ENCODE results near the gene C19orf81. TPM values are rescaled to one million over a fixed set of nuclear protein-coding genes. Genes with fewer than 3 reads are reported as not detected.

C19orf81 gene
- not detected for polyA plus RNA-seq (2013, experiment 1 of 2)
- not detected for polyA plus RNA-seq (2013, experiment 2 of 2)

DNA sequence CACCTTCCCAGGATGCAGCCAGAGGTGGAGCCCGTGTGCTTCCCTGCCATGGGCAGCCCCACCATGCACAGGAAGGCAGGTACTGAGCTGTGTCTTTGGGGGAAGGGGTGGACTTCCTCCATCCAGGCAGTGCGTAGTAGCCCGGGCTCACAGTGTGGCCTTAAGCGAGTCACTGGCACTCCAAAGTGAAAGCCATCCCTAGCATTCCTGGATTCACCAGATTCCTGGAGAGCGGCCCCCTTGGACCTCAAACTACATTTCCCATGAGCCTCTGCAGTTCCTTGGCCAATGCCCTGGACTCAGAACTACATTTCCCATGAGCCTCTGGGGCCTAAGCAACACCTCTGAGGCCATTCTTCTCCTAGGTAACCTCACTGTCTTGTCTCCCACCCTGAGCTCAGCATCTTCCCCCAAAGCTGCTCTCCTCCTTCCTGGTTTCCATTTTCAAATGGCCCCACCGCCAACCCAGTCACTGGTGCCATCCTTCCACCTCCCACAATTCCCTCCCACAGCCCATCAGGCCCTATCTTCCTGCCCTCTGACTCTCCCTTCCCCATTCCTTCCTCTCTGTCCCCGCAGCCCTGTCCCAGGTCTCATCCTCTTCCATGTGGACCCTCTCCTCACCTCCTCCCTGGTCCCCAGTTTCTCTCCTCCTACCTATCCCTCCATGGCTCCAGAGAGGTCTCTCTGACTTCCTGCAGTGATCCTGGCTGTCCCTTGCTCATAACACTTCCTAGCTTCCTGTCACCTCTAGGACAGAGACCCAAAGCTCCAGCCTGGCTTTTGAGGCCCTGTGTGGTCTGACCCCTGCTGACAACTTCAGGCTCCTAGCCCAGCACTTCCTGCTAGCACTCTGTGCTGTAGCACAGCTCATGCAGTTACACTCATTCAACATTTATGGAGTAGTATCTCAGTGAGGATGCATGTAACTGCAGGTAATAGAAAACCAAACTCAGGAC lies at the start of gene C19orf81:
TSS of gene C19orf81 (plus strand) at position 13 of the 959 bp plus-strand sequence. CDS start at position 13, 0 bp downstream.
- Histone ChIP-seq H2BK5ac (ENCODE audit: low read depth, low read length, poor library complexity, severe bottlenecking) (no peak within 1 kb of the TSS), H2BK120ac (ENCODE audit: low read depth, low read length) (no peak within 1 kb of the TSS), H3K23ac (ENCODE audit: low read length in 2 of 2) (no peak within 1 kb of the TSS), H3K79me1 (replicated peaks; ENCODE audit: low read length, poor library complexity, severe bottlenecking) (no peaks in the 10 kb centered on the region), H3K9ac (ENCODE audit: low read length) (no peak within 1 kb of the TSS), H4K91ac (ENCODE audit: low read length) (no peak within 1 kb of the TSS), H2AK5ac (ENCODE audit: low read length, severe bottlenecking) (no peak within 1 kb of the TSS), H3K4me3 (ENCODE audit: insufficient read depth in 1 of 2, low read depth in 1 of 2, low read length in 2 of 2) (no peak within 1 kb of the TSS), H4K8ac (ENCODE audit: low read length) (no peak within 1 kb of the TSS), H3K4me1 (ENCODE audit: control insufficient read depth, insufficient read depth, low read depth, low read length) (no peaks in the 10 kb centered on the region), H3K14ac (ENCODE audit: low read length in 2 of 2) (no peak within 1 kb of the TSS), H2BK12ac (ENCODE audit: low read length in 2 of 2) (no peak within 1 kb of the TSS), H3K27me3 (ENCODE audit: control insufficient read depth in 1 of 2, insufficient read depth in 1 of 2, low read length in 2 of 2) (peaks cover 0 to 36% of the 10 kb centered on the region in 2 experiments), H2AFZ (ENCODE audit: low read depth, low read length) (no peak within 1 kb of the TSS), H3K36me3 (ENCODE audit: control insufficient read depth in 1 of 2, insufficient read depth in 2 of 2, low read depth in 1 of 2, low read length in 2 of 2) (no peaks in the 10 kb centered on the region), H3K4me2 (ENCODE audit: low read length, poor library complexity, severe bottlenecking) (no peak within 1 kb of the TSS), H3K18ac (ENCODE audit: low read depth in 1 of 2, low read length in 2 of 2) (no peak within 1 kb of the TSS), H2BK15ac (ENCODE audit: low read depth, poor library complexity, severe bottlenecking) (no peak within 1 kb of the TSS), H3K27ac (ENCODE audit: low read length, poor library complexity, severe bottlenecking) (no peak within 1 kb of the TSS), H3K9me3 (ENCODE audit: control insufficient read depth, low read length) (peaks cover 2% of the 10 kb centered on the region), H3K4ac (ENCODE audit: low read depth in 1 of 2, low read length in 2 of 2) (no peak within 1 kb of the TSS)
- no peak for DNase-seq
- WGBS = 54% methylated on average over 7 of the region's 7 CpGs

DNA sequence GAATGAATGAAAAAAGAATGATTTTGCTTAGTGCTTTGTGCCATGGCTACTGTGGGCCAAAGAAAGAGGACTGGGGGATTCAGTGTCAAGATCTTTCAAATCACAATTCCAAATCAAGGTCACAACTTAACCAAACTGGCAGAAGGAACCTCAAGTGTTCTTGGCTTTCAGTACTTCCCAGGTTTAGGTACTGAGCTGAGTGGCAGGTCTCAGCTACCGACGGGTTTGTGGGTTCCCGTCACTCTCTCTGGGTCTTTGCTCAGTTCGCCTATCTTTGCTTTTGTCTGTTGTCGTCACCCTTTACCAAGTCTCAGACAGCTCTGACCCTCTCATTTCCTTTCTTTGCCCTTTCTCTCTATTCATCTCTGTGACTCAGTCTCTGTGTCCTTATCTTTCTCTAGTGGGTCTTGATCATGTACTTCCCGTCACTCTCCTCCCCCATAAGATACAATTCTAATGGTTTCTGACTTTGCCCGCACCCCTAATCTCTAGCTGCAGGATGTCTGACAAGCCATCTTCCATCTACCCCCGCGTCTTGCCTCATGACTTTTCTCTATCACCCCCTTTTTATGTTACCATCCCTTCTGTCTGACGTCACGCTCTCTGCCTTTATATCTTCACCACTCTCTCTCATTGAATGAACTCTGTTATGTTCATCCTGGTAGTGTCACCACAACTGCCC lies 47.7 kb upstream of the C19orf81 start:
- Histone ChIP-seq H3K27me3 (ENCODE audit: control insufficient read depth in 1 of 2, insufficient read depth in 1 of 2, low read length in 2 of 2) (peaks cover 0 to 34% of the 10 kb centered on the region in 2 experiments), H3K4ac (ENCODE audit: low read depth in 1 of 2, low read length in 2 of 2) (no peak overlapping the region)
- 72% methylated on average over 11 of the region's 11 CpGs for WGBS

DNA sequence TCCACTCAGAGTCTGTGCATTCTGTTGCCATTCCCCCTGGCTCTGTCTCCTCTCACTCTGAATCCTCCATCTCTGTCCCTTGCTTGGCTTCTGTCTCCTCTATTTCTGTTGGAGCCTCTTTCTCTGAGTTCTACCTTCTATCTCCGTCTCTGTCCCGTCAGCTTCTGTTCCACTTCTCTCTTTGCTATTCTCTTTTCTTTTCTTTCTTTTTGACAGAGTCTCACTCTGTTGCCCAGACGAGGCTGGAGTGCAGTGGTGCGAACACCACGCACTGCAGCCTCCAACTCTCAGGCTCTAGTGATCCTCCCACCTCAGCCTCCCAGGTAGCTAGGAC lies 47.2 kb upstream of the C19orf81 start:
- no peak overlapping the region for H2AFZ ChIP-seq (ENCODE audit: low read depth, low read length)
- no peak overlapping the region for H3K4ac ChIP-seq (ENCODE audit: low read depth in 1 of 2, low read length in 2 of 2)
- no peaks in the 10 kb centered on the region for H3K79me1 ChIP-seq (replicated peaks; ENCODE audit: low read length, poor library complexity, severe bottlenecking)
- H4K8ac ChIP-seq (ENCODE audit: low read length) = no peak overlapping the region
- H4K91ac ChIP-seq (ENCODE audit: low read length) = no peak overlapping the region
- H3K23ac ChIP-seq (ENCODE audit: low read length in 2 of 2) = no peak overlapping the region
- no peak overlapping the region for H3K4me2 ChIP-seq (ENCODE audit: low read length, poor library complexity, severe bottlenecking)
- H3K18ac ChIP-seq (ENCODE audit: low read depth in 1 of 2, low read length in 2 of 2) = no peak overlapping the region
- no peak overlapping the region for H2BK12ac ChIP-seq (ENCODE audit: low read length in 2 of 2)
- H2AK5ac ChIP-seq (ENCODE audit: low read length, severe bottlenecking) = no peak overlapping the region
- no peak overlapping the region for H3K27ac ChIP-seq (ENCODE audit: low read length, poor library complexity, severe bottlenecking)
- no peak overlapping the region for H3K14ac ChIP-seq (ENCODE audit: low read length in 2 of 2)
- no peaks in the 10 kb centered on the region for H3K4me1 ChIP-seq (ENCODE audit: control insufficient read depth, insufficient read depth, low read depth, low read length)
- H3K9me3 ChIP-seq (ENCODE audit: control insufficient read depth, low read length) = no peaks in the 10 kb centered on the region
- 70% methylated on average over 5 of the region's 5 CpGs for WGBS
- H2BK15ac ChIP-seq (ENCODE audit: low read depth, poor library complexity, severe bottlenecking) = no peak overlapping the region
- DNase-seq = no peak
- no peak overlapping the region for H2BK120ac ChIP-seq (ENCODE audit: low read depth, low read length)
- H3K27me3 ChIP-seq (ENCODE audit: control insufficient read depth in 1 of 2, insufficient read depth in 1 of 2, low read length in 2 of 2) = peaks cover 0 to 38% of the 10 kb centered on the region in 2 experiments
- no peak overlapping the region for H3K9ac ChIP-seq (ENCODE audit: low read length)
- H3K36me3 ChIP-seq (ENCODE audit: control insufficient read depth in 1 of 2, insufficient read depth in 2 of 2, low read depth in 1 of 2, low read length in 2 of 2) = no peaks in the 10 kb centered on the region
- H2BK5ac ChIP-seq (ENCODE audit: low read depth, low read length, poor library complexity, severe bottlenecking) = no peak overlapping the region
- H3K4me3 ChIP-seq (ENCODE audit: insufficient read depth in 1 of 2, low read depth in 1 of 2, low read length in 2 of 2) = no peak overlapping the region

More for the DNA sequence above, 47.7 kb upstream of the C19orf81 start:
- no peaks in the 10 kb centered on the region for H3K36me3 ChIP-seq (ENCODE audit: control insufficient read depth in 1 of 2, insufficient read depth in 2 of 2, low read depth in 1 of 2, low read length in 2 of 2)
- no peaks in the 10 kb centered on the region for H3K4me1 ChIP-seq (ENCODE audit: control insufficient read depth, insufficient read depth, low read depth, low read length)
- no peak overlapping the region for H2BK15ac ChIP-seq (ENCODE audit: low read depth, poor library complexity, severe bottlenecking)
- no peak overlapping the region for H4K91ac ChIP-seq (ENCODE audit: low read length)
- no peak overlapping the region for H3K23ac ChIP-seq (ENCODE audit: low read length in 2 of 2)
- no peak overlapping the region for H4K8ac ChIP-seq (ENCODE audit: low read length)
- no peak overlapping the region for H3K18ac ChIP-seq (ENCODE audit: low read depth in 1 of 2, low read length in 2 of 2)
- no peaks in the 10 kb centered on the region for H3K9me3 ChIP-seq (ENCODE audit: control insufficient read depth, low read length)
- no peak overlapping the region for H2BK5ac ChIP-seq (ENCODE audit: low read depth, low read length, poor library complexity, severe bottlenecking)
- no peak overlapping the region for H2AFZ ChIP-seq (ENCODE audit: low read depth, low read length)
- H3K4me2 ChIP-seq (ENCODE audit: low read length, poor library complexity, severe bottlenecking) = no peak overlapping the region
- H2BK12ac ChIP-seq (ENCODE audit: low read length in 2 of 2) = no peak overlapping the region
- H3K79me1 ChIP-seq (replicated peaks; ENCODE audit: low read length, poor library complexity, severe bottlenecking) = no peaks in the 10 kb centered on the region
- H2BK120ac ChIP-seq (ENCODE audit: low read depth, low read length) = no peak overlapping the region
- DNase-seq = no peak
- no peak overlapping the region for H3K9ac ChIP-seq (ENCODE audit: low read length)
- H3K14ac ChIP-seq (ENCODE audit: low read length in 2 of 2) = no peak overlapping the region
- no peak overlapping the region for H2AK5ac ChIP-seq (ENCODE audit: low read length, severe bottlenecking)
- no peak overlapping the region for H3K27ac ChIP-seq (ENCODE audit: low read length, poor library complexity, severe bottlenecking)
- H3K4me3 ChIP-seq (ENCODE audit: insufficient read depth in 1 of 2, low read depth in 1 of 2, low read length in 2 of 2) = no peak overlapping the region

DNA sequence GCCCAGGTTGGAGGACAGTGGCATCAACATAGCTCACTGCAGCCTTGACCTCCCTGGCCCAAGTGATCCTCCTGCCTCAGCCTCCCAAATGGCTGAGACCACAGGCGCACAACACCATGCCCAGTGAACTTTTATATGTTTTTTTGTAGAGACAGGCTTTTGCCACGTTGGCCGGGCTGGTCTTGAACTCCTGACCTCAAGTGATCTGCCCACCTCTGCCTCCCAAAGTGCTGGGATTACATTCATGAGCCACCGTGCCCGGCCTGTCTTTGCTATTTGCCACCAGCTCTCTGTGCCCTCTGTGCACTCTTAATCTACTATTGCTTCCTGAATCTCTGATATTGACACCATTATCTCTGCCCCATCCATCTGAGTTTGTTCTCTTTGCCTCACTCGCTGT lies 46.7 kb upstream of the C19orf81 start:
- Histone ChIP-seq H2AK5ac (ENCODE audit: low read length, severe bottlenecking) (no peak overlapping the region), H3K4me1 (ENCODE audit: control insufficient read depth, insufficient read depth, low read depth, low read length) (no peaks in the 10 kb centered on the region), H3K18ac (ENCODE audit: low read depth in 1 of 2, low read length in 2 of 2) (no peak overlapping the region), H3K79me1 (replicated peaks; ENCODE audit: low read length, poor library complexity, severe bottlenecking) (no peaks in the 10 kb centered on the region), H3K4ac (ENCODE audit: low read depth in 1 of 2, low read length in 2 of 2) (no peak overlapping the region), H4K91ac (ENCODE audit: low read length) (no peak overlapping the region), H3K27me3 (ENCODE audit: control insufficient read depth in 1 of 2, insufficient read depth in 1 of 2, low read length in 2 of 2) (peaks cover 0 to 43% of the 10 kb centered on the region in 2 experiments), H4K8ac (ENCODE audit: low read length) (no peak overlapping the region), H3K4me2 (ENCODE audit: low read length, poor library complexity, severe bottlenecking) (no peak overlapping the region), H3K36me3 (ENCODE audit: control insufficient read depth in 1 of 2, insufficient read depth in 2 of 2, low read depth in 1 of 2, low read length in 2 of 2) (no peaks in the 10 kb centered on the region), H3K23ac (ENCODE audit: low read length in 2 of 2) (no peak overlapping the region), H2AFZ (ENCODE audit: low read depth, low read length) (no peak overlapping the region), H2BK5ac (ENCODE audit: low read depth, low read length, poor library complexity, severe bottlenecking) (no peak overlapping the region), H2BK120ac (ENCODE audit: low read depth, low read length) (no peak overlapping the region), H3K9ac (ENCODE audit: low read length) (no peak overlapping the region), H3K4me3 (ENCODE audit: insufficient read depth in 1 of 2, low read depth in 1 of 2, low read length in 2 of 2) (no peak overlapping the region), H3K27ac (ENCODE audit: low read length, poor library complexity, severe bottlenecking) (no peak overlapping the region), H2BK12ac (ENCODE audit: low read length in 2 of 2) (no peak overlapping the region), H2BK15ac (ENCODE audit: low read depth, poor library complexity, severe bottlenecking) (no peak overlapping the region), H3K14ac (ENCODE audit: low read length in 2 of 2) (no peak overlapping the region), H3K9me3 (ENCODE audit: control insufficient read depth, low read length) (no peaks in the 10 kb centered on the region)
- no peak for DNase-seq
- 83% methylated on average over 5 of the region's 6 CpGs for WGBS

Measured in mesenchymal stem cell (in vitro differentiated cells and primary cell).